ENCODE data around the gene MAGEB17. TPM values are rescaled to one million over a fixed set of nuclear protein-coding genes. Genes with fewer than 3 reads are reported as not detected.

Gene MAGEB17
- total and polyA plus RNA-seq, 2 of the 8 experiments (the other 6 are each of a cell fraction or from before 2014, with no cell fraction given), result 0.48 to 1.1 TPM

DNA sequence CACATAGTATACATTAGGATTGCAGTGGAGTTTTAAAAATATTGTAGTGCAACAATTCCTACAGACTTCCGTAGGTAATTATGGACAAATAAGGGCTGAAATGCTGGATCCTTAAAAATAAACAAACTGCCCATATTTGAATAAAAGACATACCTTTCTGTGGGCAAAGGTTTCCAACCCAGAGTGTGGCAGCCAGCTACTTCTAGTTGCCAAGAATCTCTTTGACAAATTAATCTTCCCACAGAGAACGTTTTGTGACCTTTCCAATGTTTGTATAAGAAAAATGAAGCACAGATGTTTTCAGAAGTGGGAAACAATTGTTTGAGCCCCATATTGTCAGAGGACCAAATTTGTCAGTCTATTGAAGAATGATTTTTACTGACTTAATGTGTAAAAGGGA, 22.9 kb upstream of the MAGEB17 start:
- Histone ChIP-seq H3K18ac (ENCODE audit: extremely low read depth, low read length) (no peak overlapping the region), H4K8ac (ENCODE audit: extremely low read depth, insufficient read depth, low read length) (no peak overlapping the region), H4K91ac (replicated peaks; ENCODE audit: insufficient read length, low read length) (no peak overlapping the region), H3K23ac (ENCODE audit: insufficient read length) (no peak overlapping the region), H3K4me2 (ENCODE audit: insufficient read depth in 1 of 2, low read depth in 2 of 2, low read length in 2 of 2) (no peak overlapping the region), H3K9ac (replicated peaks in 1 of 4; ENCODE audit: extremely low read depth in 1 of 4, low read depth in 3 of 4, low read length in 3 of 4) (no peak overlapping the region), H3K9me3 (ENCODE audit: insufficient read depth in 2 of 2, low read depth in 1 of 2, low read length in 1 of 2) (no peaks in the 10 kb centered on the region), H2BK20ac (ENCODE audit: low read length) (no peak overlapping the region), H3K27me3 (replicated peaks in 1 of 4; ENCODE audit: control insufficient read depth in 3 of 4, extremely low read depth in 1 of 4, insufficient read depth in 3 of 4, low read length in 3 of 4) (no peaks in the 10 kb centered on the region), H3K4ac (replicated peaks; ENCODE audit: insufficient read length, low read depth, low read length) (no peak overlapping the region), H3K79me2 (ENCODE audit: control insufficient read depth in 1 of 2, insufficient read depth in 2 of 2, low read length in 2 of 2) (peaks cover 2 to 89% of the 10 kb centered on the region in 2 experiments; a peak in 3 of 4 replicates), H4K5ac (ENCODE audit: insufficient read length, low read depth, low read length) (no peak overlapping the region), H3K23me2 (ENCODE audit: low read depth, low read length) (no peaks in the 10 kb centered on the region; the same call in 1 of the 2 replicates), H2AK5ac (ENCODE audit: low read depth, low read length) (no peak overlapping the region), H2AFZ (ENCODE audit: low read length) (no peak overlapping the region), H2BK12ac (ENCODE audit: low read depth, low read length) (no peak overlapping the region), H3K56ac (replicated peaks; ENCODE audit: insufficient read length, low read depth, low read length) (no peak overlapping the region), H4K20me1 (replicated peaks in 1 of 2; ENCODE audit: control insufficient read depth in 1 of 2, insufficient read depth in 2 of 2, low read length in 2 of 2) (no peaks in the 10 kb centered on the region), H3K27ac (ENCODE audit: low read depth, low read length) (no peak overlapping the region), H3K36me3 (ENCODE audit: control insufficient read depth in 2 of 4, insufficient read depth in 4 of 4, low read length in 3 of 4) (peaks cover 0 to 70% (median 5%) of the 10 kb centered on the region in 4 experiments; a peak in 5 of 8 replicates), H2BK5ac (ENCODE audit: low read depth, low read length) (no peak overlapping the region), H3K4me1 (replicated peaks in 1 of 4; ENCODE audit: control insufficient read depth in 3 of 4, insufficient read depth in 4 of 4, low read length in 3 of 4) (peaks cover 0 to 7% (median 2%) of the 10 kb centered on the region in 4 experiments; a peak in 2 of 7 replicates), H2BK15ac (ENCODE audit: low read length) (no peak overlapping the region), H3K79me1 (ENCODE audit: low read depth, low read length) (no peaks in the 10 kb centered on the region; the same call in 1 of the 2 replicates), H2BK120ac (replicated peaks; ENCODE audit: low read depth, low read length) (no peak overlapping the region), H3K14ac (ENCODE audit: insufficient read length) (no peak overlapping the region), H3K4me3 (ENCODE audit: extremely low read depth in 1 of 4, insufficient read depth in 2 of 4, low read depth in 3 of 4, low read length in 4 of 4) (no peak overlapping the region)
- CTCF ChIA-PET (ENCODE audit: partially characterized antibody), result interaction anchor here (1.9 kb wide), 1 partner anchor 214 kb away, joined by 4 read pairs; no protein-coding TSS in a partner anchor
- POLR2A ChIA-PET (ENCODE audit: partially characterized antibody), result no interaction called here
- WGBS, 2 experiments (ENCODE audit: extremely low coverage in 1 of 2, insufficient coverage in 1 of 2, insufficient read length in 1 of 2, insufficient replicate concordance in 2 of 2, low coverage in 1 of 2, low lambda C conversion rate in 2 of 2, missing lambda C conversion rate in 1 of 2), result 91% methylated on average over 2 of the region's 2 CpGs; no CpG with 5 or more reads in 1 of the 2 experiments
- FAIRE-seq (no peak), DNase-seq (ENCODE audit: low read depth in 1 of 2, low spot score in 2 of 2) (no peak)
- TF ChIP-seq CHD1 (IDR thresholded peaks at IDR 0.05; ENCODE audit: low read depth, low read length) (no peak), SP1 (IDR thresholded peaks at IDR 0.05; ENCODE audit: low read depth, low read length) (no peak), BRCA1 (IDR thresholded peaks at IDR 0.05; ENCODE audit: low read depth, low read length) (no peak), POLR2AphosphoS5 (IDR thresholded peaks at IDR 0.05; ENCODE audit: low read depth, low read length) (no peak), MAFK (IDR thresholded peaks at IDR 0.05; ENCODE audit: low read depth, low read length) (no peak), GABPA (IDR thresholded peaks at IDR 0.05; ENCODE audit: borderline replicate concordance, insufficient read depth, low read length) (no peak), NRF1 (IDR thresholded peaks at IDR 0.05; ENCODE audit: low read depth, low read length) (no peak), RBBP5 (IDR thresholded peaks at IDR 0.05; ENCODE audit: borderline replicate concordance, low read depth, low read length) (no peak), EGR1 (IDR thresholded peaks at IDR 0.05; ENCODE audit: borderline replicate concordance, low read depth, low read length) (no peak), KDM4A (IDR thresholded peaks at IDR 0.05; ENCODE audit: low read depth, low read length, severe bottlenecking) (no peak)
- TF ChIP-seq, protein P1, sequence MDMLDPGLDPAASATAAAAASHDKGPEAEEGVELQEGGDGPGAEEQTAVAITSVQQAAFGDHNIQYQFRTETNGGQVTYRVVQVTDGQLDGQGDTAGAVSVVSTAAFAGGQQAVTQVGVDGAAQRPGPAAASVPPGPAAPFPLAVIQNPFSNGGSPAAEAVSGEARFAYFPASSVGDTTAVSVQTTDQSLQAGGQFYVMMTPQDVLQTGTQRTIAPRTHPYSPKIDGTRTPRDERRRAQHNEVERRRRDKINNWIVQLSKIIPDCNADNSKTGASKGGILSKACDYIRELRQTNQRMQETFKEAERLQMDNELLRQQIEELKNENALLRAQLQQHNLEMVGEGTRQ (IDR thresholded peaks at IDR 0.05; ENCODE audit: low read length), result no peak
- TF ChIP-seq, protein P2, sequence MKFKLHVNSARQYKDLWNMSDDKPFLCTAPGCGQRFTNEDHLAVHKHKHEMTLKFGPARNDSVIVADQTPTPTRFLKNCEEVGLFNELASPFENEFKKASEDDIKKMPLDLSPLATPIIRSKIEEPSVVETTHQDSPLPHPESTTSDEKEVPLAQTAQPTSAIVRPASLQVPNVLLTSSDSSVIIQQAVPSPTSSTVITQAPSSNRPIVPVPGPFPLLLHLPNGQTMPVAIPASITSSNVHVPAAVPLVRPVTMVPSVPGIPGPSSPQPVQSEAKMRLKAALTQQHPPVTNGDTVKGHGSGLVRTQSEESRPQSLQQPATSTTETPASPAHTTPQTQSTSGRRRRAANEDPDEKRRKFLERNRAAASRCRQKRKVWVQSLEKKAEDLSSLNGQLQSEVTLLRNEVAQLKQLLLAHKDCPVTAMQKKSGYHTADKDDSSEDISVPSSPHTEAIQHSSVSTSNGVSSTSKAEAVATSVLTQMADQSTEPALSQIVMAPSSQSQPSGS (IDR thresholded peaks at IDR 0.05; ENCODE audit: low read length), result no peak
